GM23338 (cell line): ENCODE data around the gene NLRP6. TPM values are rescaled to one million over a fixed set of nuclear protein-coding genes. Genes with fewer than 3 reads are reported as not detected.

Source experiments
- ATAC-seq: fragments of 200-7000 bp; cut with Tn5 transposase; 3 replicates; pipeline ENCODE4 v1.9.1; 2020
- DNase-seq: peaks from one replicate; pipeline ENCODE4 v3.0.0-alpha.2; 2015; ENCODE audit warnings: low spot score
- H2AFZ ChIP-seq: fragments of 200-600 bp; sonication (generic); 2 replicates; pipeline ENCODE4 v1.8.0; 2016; ENCODE audit warnings: antibody characterized with exemption, mild to moderate bottlenecking, moderate library complexity
- H3F3A ChIP-seq: fragments of 200-600 bp; sonication (generic); replicated peaks from 2 replicates; pipeline ENCODE4 v1.8.0; 2017; ENCODE audit warnings: antibody characterized with exemption, mixed run types, low read depth
- H3K27ac ChIP-seq: fragments of 200-600 bp; sonication (generic); 2 replicates; pipeline ENCODE4 v1.6.1; 2016; ENCODE audit warnings: low read depth
- H3K27me3 ChIP-seq: fragments of 200-600 bp; sonication (generic); 2 replicates; pipeline ENCODE4 v1.8.0; 2016; ENCODE audit warnings: mild to moderate bottlenecking, mixed run types, moderate library complexity; ENCODE audit not compliant: insufficient read depth
- H3K36me3 ChIP-seq: fragments of 200-600 bp; sonication (generic); 2 replicates; pipeline ENCODE4 v1.8.0; 2016; ENCODE audit warnings: mild to moderate bottlenecking; ENCODE audit not compliant: insufficient read depth
- H3K4me1 ChIP-seq: fragments of 200-600 bp; sonication (generic); 2 replicates; pipeline ENCODE4 v1.8.0; 2016; ENCODE audit warnings: mild to moderate bottlenecking, moderate library complexity; ENCODE audit not compliant: insufficient read depth
- H3K4me2 ChIP-seq: fragments of 200-600 bp; sonication (generic); 2 replicates; pipeline ENCODE4 v1.7.1; 2017; ENCODE audit warnings: mixed run types
- H3K4me3 ChIP-seq: fragments of 200-600 bp; sonication (generic); 2 replicates; pipeline ENCODE4 v1.6.1; 2016; ENCODE audit warnings: mixed run types
- H3K79me2 ChIP-seq: fragments of 200-600 bp; sonication (generic); replicated peaks from 2 replicates; pipeline ENCODE4 v1.8.0; 2017; ENCODE audit warnings: mild to moderate bottlenecking; ENCODE audit not compliant: insufficient read depth
- H3K9me2 ChIP-seq: fragments of 200-600 bp; sonication (generic); 2 replicates; pipeline ENCODE4 v1.8.0; 2017; ENCODE audit not compliant: insufficient read depth
- H4K20me1 ChIP-seq: fragments of 200-600 bp; sonication (generic); replicated peaks from 2 replicates; pipeline ENCODE4 v1.8.0; 2017; ENCODE audit warnings: mild to moderate bottlenecking; ENCODE audit not compliant: insufficient read depth
- H3K27ac Mint-ChIP-seq: 2 replicates; pipeline ENCODE4 v1.8.0; 2020; ENCODE audit warnings: inconsistent platforms, mild to moderate bottlenecking, moderate library complexity, mixed read lengths
- H3K27me3 Mint-ChIP-seq: 3 replicates; pipeline ENCODE4 v1.8.0; 2022; ENCODE audit warnings: low read depth, mild to moderate bottlenecking, moderate library complexity, mixed read lengths, inconsistent platforms; ENCODE audit not compliant: insufficient read depth, poor library complexity
- H3K36me3 Mint-ChIP-seq: 3 replicates; pipeline ENCODE4 v1.8.0; 2021; ENCODE audit warnings: low read depth, mild to moderate bottlenecking, inconsistent platforms, moderate library complexity, mixed read lengths
- H3K4me1 Mint-ChIP-seq: 3 replicates; pipeline ENCODE4 v1.8.0; 2020; ENCODE audit warnings: mild to moderate bottlenecking, inconsistent platforms, mixed read lengths
- H3K4me3 Mint-ChIP-seq: 3 replicates; pipeline ENCODE4 v1.8.0; 2021; ENCODE audit warnings: moderate library complexity, mild to moderate bottlenecking, inconsistent platforms, mixed read lengths
- H3K9me3 Mint-ChIP-seq: 3 replicates; pipeline ENCODE4 v1.8.0; 2020; ENCODE audit warnings: moderate library complexity, mild to moderate bottlenecking, inconsistent platforms, mixed read lengths
- CREB1 ChIP-seq: fragments of 250-450 bp; sonication (Bioruptor Pico); IDR thresholded peaks from 2 replicates; pipeline ENCODE4 v1.5.0; 2020; ENCODE audit warnings: low read depth, mild to moderate bottlenecking, moderate library complexity
- EZH2 ChIP-seq: fragments of 200-600 bp; sonication (generic); IDR thresholded peaks from one replicate; pipeline ENCODE4 v1.8.0; 2017; ENCODE audit warnings: antibody characterized with exemption, mild to moderate bottlenecking, low read depth; ENCODE audit not compliant: unreplicated experiment
- EZH2phosphoT487 ChIP-seq: fragments of 200-600 bp; sonication (generic); IDR thresholded peaks from one replicate; pipeline ENCODE4 v1.8.1; 2018; ENCODE audit warnings: antibody characterized with exemption; ENCODE audit not compliant: unreplicated experiment
- JUNB ChIP-seq: IDR thresholded peaks from one replicate; pipeline ENCODE4 v1.6.1; 2016; ENCODE audit warnings: antibody characterized with exemption; ENCODE audit not compliant: unreplicated experiment
- NANOG ChIP-seq: IDR thresholded peaks from 2 replicates; pipeline ENCODE4 v1.6.1; 2016; ENCODE audit warnings: antibody characterized with exemption, borderline replicate concordance
- POLR2AphosphoS5 ChIP-seq: IDR thresholded peaks from 2 replicates; pipeline ENCODE4 v1.6.1; 2016; ENCODE audit warnings: antibody characterized with exemption, low read depth
- STAT1 ChIP-seq: IDR thresholded peaks from one replicate; pipeline ENCODE4 v1.6.1; 2016; ENCODE audit warnings: antibody characterized with exemption; ENCODE audit not compliant: unreplicated experiment
- ZNF114 ChIP-seq: fragments of 250-450 bp; sonication (Bioruptor Pico); IDR thresholded peaks from 2 replicates; pipeline ENCODE4 v1.5.0; 2020; ENCODE audit warnings: mild to moderate bottlenecking, moderate library complexity
- ZNF331 ChIP-seq: fragments of 250-450 bp; sonication (Bioruptor Pico); IDR thresholded peaks from 2 replicates; pipeline ENCODE4 v1.5.0; 2020; ENCODE audit warnings: low read depth, mild to moderate bottlenecking, moderate library complexity
- polyA plus RNA-seq: library from polyadenylated mRNA; unstranded; fragments of >200 nt; fragmentation: Nextera tagmentation; extraction: Ambion mirVana; gene quantifications from 2 replicates; pipeline ENCODE4 v1.2.1, GENCODE V29; 2016
- total RNA-seq: library from RNA; depleted of rRNA; stranded (reverse); fragments of >200 nt; shearing (Covaris generic); gene quantifications from 2 replicates; pipeline ENCODE4 v1.2.3, GENCODE V29; 2014
- TF ChIP-seq, protein P1 (sequence below), 2 experiments: fragments of 200-600 bp in 1 of 2; sonication (generic) in 1 of 2; conservative IDR thresholded peaks; 2 replicates each; pipeline versions ENCODE4 v1.5.1 to v1.6.1; 2016 to 2017; ENCODE audit warnings: antibody characterized with exemption in 2 of 2, low read depth in 2 of 2, mild to moderate bottlenecking in 2 of 2, moderate library complexity in 1 of 2
- TF ChIP-seq, protein P2 (sequence below): fragments of 250-450 bp; sonication (Bioruptor Pico); IDR thresholded peaks from 2 replicates; pipeline ENCODE4 v1.5.0; 2020; ENCODE audit warnings: mild to moderate bottlenecking, moderate library complexity
- TF ChIP-seq, protein P3 (sequence below): IDR thresholded peaks from one replicate; pipeline ENCODE4 v1.6.1; 2018; ENCODE audit warnings: antibody characterized with exemption; ENCODE audit not compliant: unreplicated experiment
- TF ChIP-seq, protein P4 (sequence below): IDR thresholded peaks from 2 replicates; pipeline ENCODE4 v1.6.1; 2016; ENCODE audit warnings: antibody characterized with exemption

NLRP6 gene
- total and polyA plus RNA-seq, 2 experiments from 2014 or later: 0.15 to 0.73 TPM

DNA sequence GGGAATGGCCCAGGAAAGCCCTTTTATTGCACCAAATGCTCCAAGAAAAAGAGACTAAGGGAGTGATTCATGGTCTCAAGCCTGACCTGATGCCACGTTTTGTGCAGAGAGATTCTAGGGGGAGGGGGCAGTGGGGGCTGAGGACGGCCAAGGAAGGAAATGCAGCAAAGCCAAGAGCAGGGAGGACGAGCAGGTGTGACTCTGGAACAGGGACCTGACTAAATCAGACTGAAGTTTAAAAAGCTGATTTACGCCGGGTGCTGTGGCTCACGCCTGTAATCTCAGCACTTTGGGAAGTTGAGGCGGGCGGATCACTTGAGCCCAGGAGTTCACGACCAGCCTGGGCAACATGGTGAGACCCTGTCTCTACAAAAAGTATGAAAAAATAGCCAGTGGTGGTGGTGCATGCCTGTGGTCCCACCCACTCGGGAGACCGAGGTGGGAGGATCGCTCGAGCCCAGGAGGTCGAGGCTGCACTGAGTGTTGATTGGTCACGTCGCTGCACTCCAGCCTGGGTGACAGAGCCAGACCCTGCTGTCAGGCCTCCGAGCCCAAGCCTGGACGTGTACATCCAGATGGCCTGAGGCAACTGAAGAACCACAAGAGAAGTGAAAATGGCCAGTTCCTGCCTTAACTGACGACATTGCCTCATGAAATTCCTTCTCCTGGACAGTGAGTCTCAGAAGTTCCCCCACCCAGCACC lies 53.3 kb downstream of the NLRP6 start:
- no peak overlapping the region for H2AFZ ChIP-seq
- no peak for ATAC-seq
- peaks cover 14% of the 10 kb centered on the region; the same call in 1 of the 2 replicates for H3F3A ChIP-seq
- no peaks in the 10 kb centered on the region for H3K79me2 ChIP-seq
- Mint-ChIP-seq H3K27me3 (peaks cover 25% of the 10 kb centered on the region), H3K36me3 (peaks cover 16% of the 10 kb centered on the region; the same call in 2 of the 3 replicates), H3K9me3 (peaks cover 13% of the 10 kb centered on the region), H3K4me3 (no peak overlapping the region; the same call in 2 of the 3 replicates), H3K27ac (no peak overlapping the region), H3K4me1 (peaks cover 43% of the 10 kb centered on the region)
- H3K36me3 ChIP-seq: no peaks in the 10 kb centered on the region; the same call in 1 of the 2 replicates
- no peak overlapping the region for H3K4me3 ChIP-seq
- no peaks in the 10 kb centered on the region for H3K9me2 ChIP-seq
- H4K20me1 ChIP-seq: no peaks in the 10 kb centered on the region
- H3K27me3 ChIP-seq: no peaks in the 10 kb centered on the region
- H3K4me2 ChIP-seq: no peak overlapping the region
- H3K27ac ChIP-seq: no peak overlapping the region
- DNase-seq: no peak
- TF ChIP-seq POLR2AphosphoS5: no peak
- no peak for TF ChIP-seq NANOG
- TF ChIP-seq CREB1 (CRISPR knock-in tag): no peak
- no peak for TF ChIP-seq EZH2
- TF ChIP-seq, protein P1, sequence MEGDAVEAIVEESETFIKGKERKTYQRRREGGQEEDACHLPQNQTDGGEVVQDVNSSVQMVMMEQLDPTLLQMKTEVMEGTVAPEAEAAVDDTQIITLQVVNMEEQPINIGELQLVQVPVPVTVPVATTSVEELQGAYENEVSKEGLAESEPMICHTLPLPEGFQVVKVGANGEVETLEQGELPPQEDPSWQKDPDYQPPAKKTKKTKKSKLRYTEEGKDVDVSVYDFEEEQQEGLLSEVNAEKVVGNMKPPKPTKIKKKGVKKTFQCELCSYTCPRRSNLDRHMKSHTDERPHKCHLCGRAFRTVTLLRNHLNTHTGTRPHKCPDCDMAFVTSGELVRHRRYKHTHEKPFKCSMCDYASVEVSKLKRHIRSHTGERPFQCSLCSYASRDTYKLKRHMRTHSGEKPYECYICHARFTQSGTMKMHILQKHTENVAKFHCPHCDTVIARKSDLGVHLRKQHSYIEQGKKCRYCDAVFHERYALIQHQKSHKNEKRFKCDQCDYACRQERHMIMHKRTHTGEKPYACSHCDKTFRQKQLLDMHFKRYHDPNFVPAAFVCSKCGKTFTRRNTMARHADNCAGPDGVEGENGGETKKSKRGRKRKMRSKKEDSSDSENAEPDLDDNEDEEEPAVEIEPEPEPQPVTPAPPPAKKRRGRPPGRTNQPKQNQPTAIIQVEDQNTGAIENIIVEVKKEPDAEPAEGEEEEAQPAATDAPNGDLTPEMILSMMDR (conservative IDR thresholded peaks at IDR 0.05; ENCODE audit: low read depth in 2 of 2): no peak
- no peak for TF ChIP-seq ZNF331
- TF ChIP-seq STAT1: no peak
- TF ChIP-seq, protein P2, sequence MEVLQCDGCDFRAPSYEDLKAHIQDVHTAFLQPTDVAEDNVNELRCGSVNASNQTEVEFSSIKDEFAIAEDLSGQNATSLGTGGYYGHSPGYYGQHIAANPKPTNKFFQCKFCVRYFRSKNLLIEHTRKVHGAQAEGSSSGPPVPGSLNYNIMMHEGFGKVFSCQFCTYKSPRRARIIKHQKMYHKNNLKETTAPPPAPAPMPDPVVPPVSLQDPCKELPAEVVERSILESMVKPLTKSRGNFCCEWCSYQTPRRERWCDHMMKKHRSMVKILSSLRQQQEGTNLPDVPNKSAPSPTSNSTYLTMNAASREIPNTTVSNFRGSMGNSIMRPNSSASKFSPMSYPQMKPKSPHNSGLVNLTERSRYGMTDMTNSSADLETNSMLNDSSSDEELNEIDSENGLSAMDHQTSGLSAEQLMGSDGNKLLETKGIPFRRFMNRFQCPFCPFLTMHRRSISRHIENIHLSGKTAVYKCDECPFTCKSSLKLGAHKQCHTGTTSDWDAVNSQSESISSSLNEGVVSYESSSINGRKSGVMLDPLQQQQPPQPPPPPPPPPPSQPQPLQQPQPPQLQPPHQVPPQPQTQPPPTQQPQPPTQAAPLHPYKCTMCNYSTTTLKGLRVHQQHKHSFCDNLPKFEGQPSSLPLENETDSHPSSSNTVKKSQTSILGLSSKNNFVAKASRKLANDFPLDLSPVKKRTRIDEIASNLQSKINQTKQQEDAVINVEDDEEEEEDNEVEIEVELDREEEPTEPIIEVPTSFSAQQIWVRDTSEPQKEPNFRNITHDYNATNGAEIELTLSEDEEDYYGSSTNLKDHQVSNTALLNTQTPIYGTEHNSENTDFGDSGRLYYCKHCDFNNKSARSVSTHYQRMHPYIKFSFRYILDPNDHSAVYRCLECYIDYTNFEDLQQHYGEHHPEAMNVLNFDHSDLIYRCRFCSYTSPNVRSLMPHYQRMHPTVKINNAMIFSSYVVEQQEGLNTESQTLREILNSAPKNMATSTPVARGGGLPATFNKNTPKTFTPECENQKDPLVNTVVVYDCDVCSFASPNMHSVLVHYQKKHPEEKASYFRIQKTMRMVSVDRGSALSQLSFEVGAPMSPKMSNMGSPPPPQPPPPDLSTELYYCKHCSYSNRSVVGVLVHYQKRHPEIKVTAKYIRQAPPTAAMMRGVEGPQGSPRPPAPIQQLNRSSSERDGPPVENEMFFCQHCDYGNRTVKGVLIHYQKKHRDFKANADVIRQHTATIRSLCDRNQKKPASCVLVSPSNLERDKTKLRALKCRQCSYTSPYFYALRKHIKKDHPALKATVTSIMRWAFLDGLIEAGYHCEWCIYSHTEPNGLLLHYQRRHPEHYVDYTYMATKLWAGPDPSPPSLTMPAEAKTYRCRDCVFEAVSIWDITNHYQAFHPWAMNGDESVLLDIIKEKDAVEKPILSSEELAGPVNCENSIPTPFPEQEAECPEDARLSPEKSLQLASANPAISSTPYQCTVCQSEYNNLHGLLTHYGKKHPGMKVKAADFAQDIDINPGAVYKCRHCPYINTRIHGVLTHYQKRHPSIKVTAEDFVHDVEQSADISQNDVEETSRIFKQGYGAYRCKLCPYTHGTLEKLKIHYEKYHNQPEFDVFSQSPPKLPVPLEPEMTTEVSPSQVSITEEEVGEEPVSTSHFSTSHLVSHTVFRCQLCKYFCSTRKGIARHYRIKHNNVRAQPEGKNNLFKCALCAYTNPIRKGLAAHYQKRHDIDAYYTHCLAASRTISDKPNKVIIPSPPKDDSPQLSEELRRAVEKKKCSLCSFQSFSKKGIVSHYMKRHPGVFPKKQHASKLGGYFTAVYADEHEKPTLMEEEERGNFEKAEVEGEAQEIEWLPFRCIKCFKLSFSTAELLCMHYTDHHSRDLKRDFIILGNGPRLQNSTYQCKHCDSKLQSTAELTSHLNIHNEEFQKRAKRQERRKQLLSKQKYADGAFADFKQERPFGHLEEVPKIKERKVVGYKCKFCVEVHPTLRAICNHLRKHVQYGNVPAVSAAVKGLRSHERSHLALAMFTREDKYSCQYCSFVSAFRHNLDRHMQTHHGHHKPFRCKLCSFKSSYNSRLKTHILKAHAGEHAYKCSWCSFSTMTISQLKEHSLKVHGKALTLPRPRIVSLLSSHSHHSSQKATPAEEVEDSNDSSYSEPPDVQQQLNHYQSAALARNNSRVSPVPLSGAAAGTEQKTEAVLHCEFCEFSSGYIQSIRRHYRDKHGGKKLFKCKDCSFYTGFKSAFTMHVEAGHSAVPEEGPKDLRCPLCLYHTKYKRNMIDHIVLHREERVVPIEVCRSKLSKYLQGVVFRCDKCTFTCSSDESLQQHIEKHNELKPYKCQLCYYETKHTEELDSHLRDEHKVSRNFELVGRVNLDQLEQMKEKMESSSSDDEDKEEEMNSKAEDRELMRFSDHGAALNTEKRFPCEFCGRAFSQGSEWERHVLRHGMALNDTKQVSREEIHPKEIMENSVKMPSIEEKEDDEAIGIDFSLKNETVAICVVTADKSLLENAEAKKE (CRISPR knock-in tag): no peak
- TF ChIP-seq ZNF114 (CRISPR knock-in tag): no peak
- no peak for TF ChIP-seq JUNB
- TF ChIP-seq EZH2phosphoT487: no peak
- TF ChIP-seq, protein P3, sequence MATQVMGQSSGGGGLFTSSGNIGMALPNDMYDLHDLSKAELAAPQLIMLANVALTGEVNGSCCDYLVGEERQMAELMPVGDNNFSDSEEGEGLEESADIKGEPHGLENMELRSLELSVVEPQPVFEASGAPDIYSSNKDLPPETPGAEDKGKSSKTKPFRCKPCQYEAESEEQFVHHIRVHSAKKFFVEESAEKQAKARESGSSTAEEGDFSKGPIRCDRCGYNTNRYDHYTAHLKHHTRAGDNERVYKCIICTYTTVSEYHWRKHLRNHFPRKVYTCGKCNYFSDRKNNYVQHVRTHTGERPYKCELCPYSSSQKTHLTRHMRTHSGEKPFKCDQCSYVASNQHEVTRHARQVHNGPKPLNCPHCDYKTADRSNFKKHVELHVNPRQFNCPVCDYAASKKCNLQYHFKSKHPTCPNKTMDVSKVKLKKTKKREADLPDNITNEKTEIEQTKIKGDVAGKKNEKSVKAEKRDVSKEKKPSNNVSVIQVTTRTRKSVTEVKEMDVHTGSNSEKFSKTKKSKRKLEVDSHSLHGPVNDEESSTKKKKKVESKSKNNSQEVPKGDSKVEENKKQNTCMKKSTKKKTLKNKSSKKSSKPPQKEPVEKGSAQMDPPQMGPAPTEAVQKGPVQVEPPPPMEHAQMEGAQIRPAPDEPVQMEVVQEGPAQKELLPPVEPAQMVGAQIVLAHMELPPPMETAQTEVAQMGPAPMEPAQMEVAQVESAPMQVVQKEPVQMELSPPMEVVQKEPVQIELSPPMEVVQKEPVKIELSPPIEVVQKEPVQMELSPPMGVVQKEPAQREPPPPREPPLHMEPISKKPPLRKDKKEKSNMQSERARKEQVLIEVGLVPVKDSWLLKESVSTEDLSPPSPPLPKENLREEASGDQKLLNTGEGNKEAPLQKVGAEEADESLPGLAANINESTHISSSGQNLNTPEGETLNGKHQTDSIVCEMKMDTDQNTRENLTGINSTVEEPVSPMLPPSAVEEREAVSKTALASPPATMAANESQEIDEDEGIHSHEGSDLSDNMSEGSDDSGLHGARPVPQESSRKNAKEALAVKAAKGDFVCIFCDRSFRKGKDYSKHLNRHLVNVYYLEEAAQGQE: no peak
- TF ChIP-seq, protein P4, sequence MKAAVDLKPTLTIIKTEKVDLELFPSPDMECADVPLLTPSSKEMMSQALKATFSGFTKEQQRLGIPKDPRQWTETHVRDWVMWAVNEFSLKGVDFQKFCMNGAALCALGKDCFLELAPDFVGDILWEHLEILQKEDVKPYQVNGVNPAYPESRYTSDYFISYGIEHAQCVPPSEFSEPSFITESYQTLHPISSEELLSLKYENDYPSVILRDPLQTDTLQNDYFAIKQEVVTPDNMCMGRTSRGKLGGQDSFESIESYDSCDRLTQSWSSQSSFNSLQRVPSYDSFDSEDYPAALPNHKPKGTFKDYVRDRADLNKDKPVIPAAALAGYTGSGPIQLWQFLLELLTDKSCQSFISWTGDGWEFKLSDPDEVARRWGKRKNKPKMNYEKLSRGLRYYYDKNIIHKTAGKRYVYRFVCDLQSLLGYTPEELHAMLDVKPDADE: no peak
- peaks cover 29% of the 10 kb centered on the region for H3K4me1 ChIP-seq
